ENCODE results near the gene HOXC6. TPM values are rescaled to one million over a fixed set of nuclear protein-coding genes. Genes with fewer than 3 reads are reported as not detected.

Gene HOXC6
- total RNA-seq, 2 experiments from 2014 or later: not detected

GRCh38 chr12:54066408-54066807, 38.2 kb downstream of the HOXC6 start:
- ChIA-PET CTCF (no interaction called here), POLR2A (no interaction called here)
- H3K27me3 Mint-ChIP-seq: peaks cover 81% of the 10 kb centered on the region
- no peaks in the 10 kb centered on the region for H3K36me3 ChIP-seq (ENCODE audit: insufficient read depth, low read length)
- TF ChIP-seq CTCF (IDR thresholded peaks at IDR 0.05): no peak
- no peak for ATAC-seq (ENCODE audit: poor library complexity)
- no peak overlapping the region for H3K4me3 Mint-ChIP-seq
- H3K27ac ChIP-seq (ENCODE audit: low read depth in 1 of 2, low read length in 2 of 2): no peak overlapping the region
- no peak overlapping the region for H3K4me3 ChIP-seq (ENCODE audit: low read length)
- no peaks in the 10 kb centered on the region for H3K36me3 Mint-ChIP-seq (ENCODE audit: low read depth)
- peaks cover 42 to 56% of the 10 kb centered on the region in 2 experiments for H3K27me3 ChIP-seq (ENCODE audit: control insufficient read depth in 1 of 2, insufficient read depth in 2 of 2, low read length in 2 of 2)
- H3K27ac Mint-ChIP-seq: no peak overlapping the region
- H3K9me3 Mint-ChIP-seq: no peaks in the 10 kb centered on the region
- no peaks in the 10 kb centered on the region for H3K4me1 Mint-ChIP-seq (ENCODE audit: low read depth)
- intact Hi-C loops (cut with DNase I, micrococcal nuclease): no loop called here
- H3K4me1 ChIP-seq (ENCODE audit: insufficient read depth, low read length): no peaks in the 10 kb centered on the region
- no peaks in the 10 kb centered on the region for H3K9me3 ChIP-seq (ENCODE audit: control insufficient read depth in 1 of 2, insufficient read depth in 1 of 2, low read length in 2 of 2)
- DNase-seq: no peak

DNA sequence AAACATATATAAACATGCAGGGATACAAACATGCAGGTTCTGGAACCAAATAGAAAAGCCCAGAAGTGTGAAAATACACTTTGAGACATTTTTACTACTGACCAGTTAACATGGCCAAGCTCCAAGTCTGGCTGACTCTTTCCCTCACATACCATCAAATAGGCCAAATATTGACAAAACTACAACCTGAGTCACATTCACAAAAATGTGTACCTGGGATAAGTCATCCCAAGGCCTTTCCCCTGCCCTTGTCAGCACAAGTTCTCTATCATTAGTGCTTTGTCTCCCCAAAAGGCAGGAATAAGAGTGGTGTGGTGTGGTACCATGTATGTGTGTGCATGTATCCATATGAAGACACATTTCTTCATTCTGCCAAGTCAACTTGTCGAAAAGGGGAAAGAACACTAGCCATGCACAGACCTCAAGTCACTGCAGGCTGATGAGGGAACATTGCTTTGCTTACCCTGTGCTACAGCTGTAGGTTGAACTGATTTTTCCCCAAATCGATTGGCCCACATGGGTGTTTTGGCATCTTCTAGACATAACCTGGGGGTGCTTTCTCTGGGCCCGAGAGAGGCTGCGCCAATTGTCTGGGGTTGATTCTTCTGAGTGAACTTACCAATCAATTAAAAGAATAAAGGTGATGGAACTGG, 40.3 kb downstream of the HOXC6 start:
- CTCF ChIA-PET: no interaction called here
- Histone ChIP-seq H3K4me3 (ENCODE audit: low read length) (no peak overlapping the region), H3K4me1 (ENCODE audit: insufficient read depth, low read length) (no peaks in the 10 kb centered on the region), H3K9me3 (ENCODE audit: control insufficient read depth in 1 of 2, insufficient read depth in 1 of 2, low read length in 2 of 2) (no peaks in the 10 kb centered on the region), H3K27me3 (ENCODE audit: control insufficient read depth in 1 of 2, insufficient read depth in 2 of 2, low read length in 2 of 2) (peaks cover 30 to 44% of the 10 kb centered on the region in 2 experiments), H3K36me3 (ENCODE audit: insufficient read depth, low read length) (no peaks in the 10 kb centered on the region), H3K27ac (ENCODE audit: low read depth in 1 of 2, low read length in 2 of 2) (no peak overlapping the region)
- intact Hi-C loops (cut with DNase I, micrococcal nuclease): no loop called here
- Mint-ChIP-seq H3K9me3 (no peaks in the 10 kb centered on the region), H3K4me3 (no peak overlapping the region), H3K36me3 (ENCODE audit: low read depth) (no peaks in the 10 kb centered on the region), H3K27me3 (peaks cover 78% of the 10 kb centered on the region), H3K27ac (no peak overlapping the region), H3K4me1 (ENCODE audit: low read depth) (no peaks in the 10 kb centered on the region)
- ATAC-seq (ENCODE audit: poor library complexity) (no peak), DNase-seq (no peak)
- POLR2A ChIA-PET: no interaction called here
- TF ChIP-seq CTCF (IDR thresholded peaks at IDR 0.05): no peak

DNA sequence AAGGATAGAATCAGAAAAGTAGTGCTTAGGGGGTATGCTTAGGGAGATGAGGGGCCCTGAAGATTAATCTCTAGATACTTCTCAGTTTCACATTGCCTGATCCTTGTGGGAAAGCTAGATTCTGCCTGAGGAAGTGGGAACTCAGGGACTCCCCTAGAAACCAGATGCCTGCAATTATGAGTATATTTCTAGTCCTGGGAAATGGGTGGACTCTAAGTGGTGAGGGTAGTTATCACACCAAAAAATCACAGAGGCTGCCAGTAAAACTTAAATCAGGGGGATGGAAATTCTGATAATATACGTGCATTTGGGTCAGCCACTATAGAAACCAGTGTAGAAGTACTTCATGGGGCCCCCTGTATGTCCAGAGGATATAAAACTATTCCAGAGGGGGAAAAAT, 43.7 kb downstream of the HOXC6 start:
- intact Hi-C loops (cut with DNase I, micrococcal nuclease): no loop called here
- H3K9me3 Mint-ChIP-seq: no peaks in the 10 kb centered on the region
- DNase-seq: no peak
- ChIA-PET POLR2A (no interaction called here), CTCF (no interaction called here)
- TF ChIP-seq CTCF (IDR thresholded peaks at IDR 0.05): no peak
- H3K27ac Mint-ChIP-seq: no peak overlapping the region
- H3K4me3 ChIP-seq (ENCODE audit: low read length): no peak overlapping the region
- H3K36me3 ChIP-seq (ENCODE audit: insufficient read depth, low read length): no peaks in the 10 kb centered on the region
- H3K27me3 ChIP-seq (ENCODE audit: control insufficient read depth in 1 of 2, insufficient read depth in 2 of 2, low read length in 2 of 2): peaks cover 10 to 24% of the 10 kb centered on the region in 2 experiments
- no peak for ATAC-seq (ENCODE audit: poor library complexity)
- no peak overlapping the region for H3K4me3 Mint-ChIP-seq
- H3K4me1 ChIP-seq (ENCODE audit: insufficient read depth, low read length): no peaks in the 10 kb centered on the region
- H3K27me3 Mint-ChIP-seq: peaks cover 65% of the 10 kb centered on the region
- no peaks in the 10 kb centered on the region for H3K36me3 Mint-ChIP-seq (ENCODE audit: low read depth)
- H3K4me1 Mint-ChIP-seq (ENCODE audit: low read depth): no peaks in the 10 kb centered on the region
- no peak overlapping the region for H3K27ac ChIP-seq (ENCODE audit: low read depth in 1 of 2, low read length in 2 of 2)
- no peaks in the 10 kb centered on the region for H3K9me3 ChIP-seq (ENCODE audit: control insufficient read depth in 1 of 2, insufficient read depth in 1 of 2, low read length in 2 of 2)

Data from CD4-positive, alpha-beta T cell (primary cell).